Measurements from ENCODE around the gene B4GALNT2. TPM values are rescaled to one million over a fixed set of nuclear protein-coding genes. Genes with fewer than 3 reads are reported as not detected.

B4GALNT2 gene
- total RNA-seq, 2 donors from 2014 or later: 0.04 to 0.11 TPM

DNA sequence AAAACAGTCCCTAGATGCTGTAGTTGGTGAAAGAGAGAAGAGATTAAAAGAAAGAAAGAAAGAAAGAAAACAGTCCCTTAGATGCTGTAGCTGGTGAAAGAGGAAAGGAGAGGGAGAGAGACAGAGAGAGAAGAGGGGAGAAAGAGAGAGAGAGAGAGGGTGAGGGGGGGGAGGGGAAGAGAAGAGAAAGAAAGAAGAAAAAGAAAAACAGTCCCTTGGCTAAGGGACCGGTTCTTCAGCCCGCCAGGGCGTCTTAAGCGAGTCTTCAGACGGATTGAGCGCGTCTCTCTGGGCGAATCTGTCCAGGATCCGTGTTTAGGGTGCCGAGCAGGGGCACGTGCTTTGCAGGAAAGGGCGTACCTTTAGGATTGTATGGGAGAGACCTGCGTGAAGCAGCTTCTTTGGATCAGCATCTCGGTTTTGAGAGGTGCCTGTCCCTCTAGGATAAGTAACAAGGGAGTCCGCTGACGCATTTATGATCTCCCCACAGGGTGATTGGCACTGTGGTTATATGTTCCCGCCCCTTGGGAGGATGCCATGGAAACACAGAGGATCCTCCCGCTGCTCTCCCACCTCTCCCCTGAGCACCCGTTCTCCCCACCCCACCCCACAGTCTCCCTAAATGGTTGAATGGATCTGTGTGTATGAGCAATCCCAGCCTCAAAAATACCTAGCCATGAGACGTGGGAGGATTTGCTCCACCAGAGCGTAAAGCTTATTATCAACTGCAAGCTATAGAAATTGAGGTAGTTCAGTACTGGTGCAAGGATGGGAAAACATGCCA is 61.1 kb downstream of the B4GALNT2 start:
- no peaks in the 10 kb centered on the region for H3K4me1 Mint-ChIP-seq
- no peaks in the 10 kb centered on the region for H3K9me3 Mint-ChIP-seq
- TF ChIP-seq, protein P1, sequence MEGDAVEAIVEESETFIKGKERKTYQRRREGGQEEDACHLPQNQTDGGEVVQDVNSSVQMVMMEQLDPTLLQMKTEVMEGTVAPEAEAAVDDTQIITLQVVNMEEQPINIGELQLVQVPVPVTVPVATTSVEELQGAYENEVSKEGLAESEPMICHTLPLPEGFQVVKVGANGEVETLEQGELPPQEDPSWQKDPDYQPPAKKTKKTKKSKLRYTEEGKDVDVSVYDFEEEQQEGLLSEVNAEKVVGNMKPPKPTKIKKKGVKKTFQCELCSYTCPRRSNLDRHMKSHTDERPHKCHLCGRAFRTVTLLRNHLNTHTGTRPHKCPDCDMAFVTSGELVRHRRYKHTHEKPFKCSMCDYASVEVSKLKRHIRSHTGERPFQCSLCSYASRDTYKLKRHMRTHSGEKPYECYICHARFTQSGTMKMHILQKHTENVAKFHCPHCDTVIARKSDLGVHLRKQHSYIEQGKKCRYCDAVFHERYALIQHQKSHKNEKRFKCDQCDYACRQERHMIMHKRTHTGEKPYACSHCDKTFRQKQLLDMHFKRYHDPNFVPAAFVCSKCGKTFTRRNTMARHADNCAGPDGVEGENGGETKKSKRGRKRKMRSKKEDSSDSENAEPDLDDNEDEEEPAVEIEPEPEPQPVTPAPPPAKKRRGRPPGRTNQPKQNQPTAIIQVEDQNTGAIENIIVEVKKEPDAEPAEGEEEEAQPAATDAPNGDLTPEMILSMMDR (conservative IDR thresholded peaks at IDR 0.05): no peak
- DNase-seq: peak; percentile 86
- H3K36me3 Mint-ChIP-seq (ENCODE audit: low read depth): no peaks in the 10 kb centered on the region
- Histone ChIP-seq H3K4me1 (ENCODE audit: control insufficient read depth, insufficient read depth, low read length) (no peaks in the 10 kb centered on the region), H3K9ac (ENCODE audit: extremely low read depth, low read length, poor library complexity, severe bottlenecking) (peak overlapping the region; percentile 89), H3K27me3 (ENCODE audit: control insufficient read depth, insufficient read depth, low read length, poor library complexity, severe bottlenecking) (peaks cover 5% of the 10 kb centered on the region), H3K4me3 (ENCODE audit: low read length) (peak overlapping the region; percentile 79), H3K27ac (ENCODE audit: low read depth, low read length) (peak overlapping the region; percentile 36), H3K9me3 (ENCODE audit: control insufficient read depth, low read length) (no peaks in the 10 kb centered on the region), H3K36me3 (ENCODE audit: control insufficient read depth, insufficient read depth, low read length) (no peaks in the 10 kb centered on the region)
- H3K27ac Mint-ChIP-seq: peak overlapping the region; percentile 99
- H3K4me3 Mint-ChIP-seq: peak overlapping the region; percentile 92
- H3K27me3 Mint-ChIP-seq (ENCODE audit: insufficient read depth): peaks cover 18% of the 10 kb centered on the region
- 18 to 26% methylated on average over 12 to 19 of the region's 21 CpGs for WGBS, 2 experiments (ENCODE audit: insufficient coverage in 1 of 2, insufficient read length in 1 of 2)

DNA sequence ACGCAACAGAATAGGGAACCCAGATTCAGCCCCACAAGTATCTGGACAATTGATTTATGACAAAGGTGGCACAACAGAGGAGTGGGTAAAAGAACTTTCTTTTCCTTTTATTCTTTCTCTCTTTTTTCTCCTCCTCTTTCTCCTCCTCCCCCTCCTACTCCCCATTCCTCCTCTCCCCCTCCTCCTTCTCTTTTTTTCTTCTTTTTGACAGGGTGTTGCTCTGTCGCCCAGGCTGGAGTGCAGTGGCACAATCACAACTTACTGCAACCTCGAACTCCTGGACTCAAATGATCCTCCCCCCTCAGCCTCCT is 61.7 kb downstream of the B4GALNT2 start:
- H3K27ac Mint-ChIP-seq: no peak overlapping the region
- H3K27ac ChIP-seq (ENCODE audit: low read depth, low read length): no peak overlapping the region
- no peaks in the 10 kb centered on the region for H3K36me3 Mint-ChIP-seq (ENCODE audit: low read depth)
- H3K27me3 ChIP-seq (ENCODE audit: control insufficient read depth, insufficient read depth, low read length, poor library complexity, severe bottlenecking): peaks cover 5% of the 10 kb centered on the region
- H3K27me3 Mint-ChIP-seq (ENCODE audit: insufficient read depth): peaks cover 14% of the 10 kb centered on the region
- no peaks in the 10 kb centered on the region for H3K36me3 ChIP-seq (ENCODE audit: control insufficient read depth, insufficient read depth, low read length)
- H3K4me3 Mint-ChIP-seq: peak overlapping the region; percentile 92
- WGBS, 2 experiments (ENCODE audit: insufficient coverage in 1 of 2, insufficient read length in 1 of 2): 80 to 88% methylated on average over 1 to 3 of the region's 3 CpGs
- H3K4me3 ChIP-seq (ENCODE audit: low read length): peak overlapping the region; percentile 79
- H3K9me3 Mint-ChIP-seq: no peaks in the 10 kb centered on the region
- TF ChIP-seq, protein P1 (conservative IDR thresholded peaks at IDR 0.05): no peak
- DNase-seq: no peak
- no peaks in the 10 kb centered on the region for H3K4me1 Mint-ChIP-seq
- H3K4me1 ChIP-seq (ENCODE audit: control insufficient read depth, insufficient read depth, low read length): no peaks in the 10 kb centered on the region
- H3K9ac ChIP-seq (ENCODE audit: extremely low read depth, low read length, poor library complexity, severe bottlenecking): no peak overlapping the region
- no peaks in the 10 kb centered on the region for H3K9me3 ChIP-seq (ENCODE audit: control insufficient read depth, low read length)

DNA sequence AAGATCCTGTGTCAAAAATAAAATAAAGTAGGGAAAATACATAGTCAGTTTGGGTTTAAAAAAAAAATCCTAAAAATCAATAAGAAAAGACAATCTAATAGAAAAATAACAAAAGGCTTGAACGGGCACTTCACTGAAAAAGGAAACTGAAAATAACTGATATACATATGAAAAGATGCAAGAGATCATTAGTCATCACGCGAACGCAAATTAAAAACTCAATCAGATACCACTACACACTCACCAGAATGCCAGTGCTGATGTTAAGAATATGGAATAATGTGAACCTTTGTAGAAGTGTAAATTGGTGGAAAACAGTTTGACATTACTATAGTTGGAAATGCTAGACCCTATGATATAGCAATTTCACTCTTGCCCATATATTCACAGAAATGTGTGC is 63.2 kb downstream of the B4GALNT2 start:
- no peak for DNase-seq
- peaks cover 3% of the 10 kb centered on the region for H3K27me3 Mint-ChIP-seq (ENCODE audit: insufficient read depth)
- peaks cover 5% of the 10 kb centered on the region for H3K4me1 Mint-ChIP-seq
- Histone ChIP-seq H3K27me3 (ENCODE audit: control insufficient read depth, insufficient read depth, low read length, poor library complexity, severe bottlenecking) (peaks cover 2% of the 10 kb centered on the region), H3K4me1 (ENCODE audit: control insufficient read depth, insufficient read depth, low read length) (peaks cover 3% of the 10 kb centered on the region), H3K27ac (ENCODE audit: low read depth, low read length) (no peak overlapping the region), H3K9me3 (ENCODE audit: control insufficient read depth, low read length) (no peaks in the 10 kb centered on the region), H3K36me3 (ENCODE audit: control insufficient read depth, insufficient read depth, low read length) (no peaks in the 10 kb centered on the region), H3K9ac (ENCODE audit: extremely low read depth, low read length, poor library complexity, severe bottlenecking) (no peak overlapping the region), H3K4me3 (ENCODE audit: low read length) (no peak overlapping the region)
- H3K27ac Mint-ChIP-seq: no peak overlapping the region
- WGBS, 2 experiments (ENCODE audit: insufficient coverage in 1 of 2, insufficient read length in 1 of 2): no CpG with 5 or more reads among the region's 4 CpGs
- H3K36me3 Mint-ChIP-seq (ENCODE audit: low read depth): no peaks in the 10 kb centered on the region
- no peak overlapping the region for H3K4me3 Mint-ChIP-seq
- H3K9me3 Mint-ChIP-seq: no peaks in the 10 kb centered on the region
- TF ChIP-seq, protein P1 (conservative IDR thresholded peaks at IDR 0.05): no peak

All from endodermal cell (in vitro differentiated cells).